Sigmoid colon (tissue), 7 donors: ENCODE measurements around the gene DOP1B. TPM values are rescaled to one million over a fixed set of nuclear protein-coding genes. Genes with fewer than 3 reads are reported as not detected.

Experiments
- DNase-seq: peaks from one replicate; pipeline ENCODE4 v3.0.0-alpha.2; 2019
- H3K27ac ChIP-seq, 4 donors: fragments of 200-600 bp; sonication (generic); one replicate each; pipeline ENCODE4 v1.5.1; 2016 to 2019; ENCODE audit warnings: mild to moderate bottlenecking in 1 of 4
- H3K27me3 ChIP-seq, 3 donors: fragments of 200-600 bp; sonication (generic); one replicate each; pipeline ENCODE4 v1.5.1; 2019; ENCODE audit warnings: mild to moderate bottlenecking in 1 of 3
- H3K36me3 ChIP-seq, 4 donors: fragments of 200-600 bp; sonication (generic); one replicate each; pipeline ENCODE4 v1.5.1; 2016 to 2019
- H3K4me1 ChIP-seq, 4 donors: fragments of 200-600 bp; sonication (generic); one replicate each; pipeline ENCODE4 v1.5.1; 2017 to 2019
- H3K4me3 ChIP-seq, 4 donors: fragments of 200-600 bp; sonication (generic); one replicate each; pipeline ENCODE4 v1.5.1; 2017 to 2019; ENCODE audit warnings: mild to moderate bottlenecking in 2 of 4, moderate library complexity in 1 of 4
- H3K9me3 ChIP-seq, 4 donors: fragments of 200-600 bp in 3 of 4; sonication (generic) in 3 of 4; one replicate each; pipeline versions ENCODE4 v1.5.1 to v1.6.1; 2013 to 2019
- CTCF ChIP-seq, 4 experiments: fragments of 450-650 bp in 3 of 4; fragments of 200-600 bp in 1 of 4; IDR thresholded peaks; one replicate each; pipeline ENCODE4 v1.5.1; 2016 to 2019; ENCODE audit warnings: antibody characterized with exemption in 4 of 4, mild to moderate bottlenecking in 3 of 4, moderate library complexity in 2 of 4
- EP300 ChIP-seq, 4 donors: sonication (generic); formaldehyde crosslinking; IDR thresholded peaks; one replicate each; pipeline ENCODE4 v1.6.1; 2017; ENCODE audit warnings: antibody characterized with exemption in 4 of 4
- POLR2A ChIP-seq, 2 donors: fragments of 450-650 bp; IDR thresholded peaks; one replicate each; pipeline ENCODE4 v1.6.1; 2016; ENCODE audit warnings: antibody characterized with exemption in 2 of 2, mild to moderate bottlenecking in 2 of 2, moderate library complexity in 2 of 2
- POLR2AphosphoS5 ChIP-seq, 4 donors: sonication (generic); formaldehyde crosslinking; IDR thresholded peaks; one replicate each; pipeline ENCODE4 v1.6.1; 2017; ENCODE audit warnings: antibody characterized with exemption in 4 of 4
- WGBS, 2 donors: extraction: QIAGEN DNeasy Blood & Tissue Kit; methylation state at CpG; one replicate each; pipeline ENCODE4 v1.1.7; 2013; 5-methylcytosine and 5-hydroxymethylcytosine counted together
- intact Hi-C: fragments of 100-400 bp; cut with DNase I; formaldehyde crosslinking; loops from one replicate; pipeline ENCODE4 v1.15.1; 2023
- polyA plus RNA-seq, 3 donors: library from polyadenylated mRNA; stranded (reverse); fragments of 200-250 nt; gene quantifications; one replicate each; pipeline ENCODE4 v1.2.3, GENCODE V29; 2013
- total RNA-seq, 4 donors: library from RNA; depleted of rRNA; stranded (reverse); fragments of >200 nt; gene quantifications; one replicate each; pipeline ENCODE4 v1.1.0, GENCODE V29; 2016
- donor health status: healthy with polysubstance abuse.
- donor health status: Bipolar disorder and iron deficiency.
- donor health status: healthy.

Gene DOP1B
- total and polyA plus RNA-seq, 7 donors = 7.4 to 20.7 (median 12.5) TPM

- peak overlapping the region; percentile 63 to 95 (median 87) for H3K4me3 ChIP-seq
- peak overlapping the region; percentile 85 to 88 (median 86) for H3K27ac ChIP-seq
- intact Hi-C loops = loop anchor here (1.0 kb wide), 1 partner anchor 164 kb away; the partner anchor contains the start of gene MORC3
- peaks cover 0 to 20% (median 11%) of the 10 kb centered on the region in 4 donors for H3K4me1 ChIP-seq
- H3K9me3 ChIP-seq = no peaks in the 10 kb centered on the region
- no peak for TF ChIP-seq POLR2AphosphoS5 (IDR thresholded peaks at IDR 0.05)
- no peak for TF ChIP-seq CTCF (IDR thresholded peaks at IDR 0.05)
- no peak for TF ChIP-seq POLR2A (IDR thresholded peaks at IDR 0.05)
- TF ChIP-seq EP300 (IDR thresholded peaks at IDR 0.05) = no peak
- WGBS, 2 donors = 1% methylated on average over 43 of the region's 43 CpGs
- no peaks in the 10 kb centered on the region for H3K36me3 ChIP-seq
- DNase-seq = peak; percentile 100
- H3K27me3 ChIP-seq = no peaks in the 10 kb centered on the region
Observed at GRCh38 chr21:36156339-36156814, 247 bp upstream of the DOP1B start.

- H3K27me3 ChIP-seq = no peaks in the 10 kb centered on the region
- no peak overlapping the region for H3K4me3 ChIP-seq
- DNase-seq = no peak
- intact Hi-C loops = no loop called here
- H3K36me3 ChIP-seq = no peaks in the 10 kb centered on the region
- H3K9me3 ChIP-seq = no peaks in the 10 kb centered on the region
- peaks cover 0 to 30% (median 15%) of the 10 kb centered on the region in 4 donors for H3K4me1 ChIP-seq
- TF ChIP-seq EP300 (IDR thresholded peaks at IDR 0.05) (no peak), POLR2A (IDR thresholded peaks at IDR 0.05) (no peak), CTCF (IDR thresholded peaks at IDR 0.05) (no peak), POLR2AphosphoS5 (IDR thresholded peaks at IDR 0.05) (no peak)
- WGBS, 2 donors = 55 to 74% methylated on average over 13 of the region's 13 CpGs
- H3K27ac ChIP-seq = no peak overlapping the region
Observed at GRCh38 chr21:36159356-36159921, 2.8 kb downstream of the DOP1B start.

GRCh38 chr21:36160850-36161178, 4.2 kb downstream of the DOP1B start:
- DNase-seq = no peak
- TF ChIP-seq EP300 (IDR thresholded peaks at IDR 0.05) (no peak), CTCF (IDR thresholded peaks at IDR 0.05) (no peak), POLR2AphosphoS5 (IDR thresholded peaks at IDR 0.05) (no peak), POLR2A (IDR thresholded peaks at IDR 0.05) (no peak)
- H3K4me3 ChIP-seq = no peak overlapping the region
- peaks cover 0 to 2% (median 0%) of the 10 kb centered on the region in 4 donors for H3K36me3 ChIP-seq
- 99% methylated on average over 2 of the region's 2 CpGs for WGBS, 2 donors
- intact Hi-C loops = no loop called here
- no peaks in the 10 kb centered on the region for H3K9me3 ChIP-seq
- peaks cover 0 to 22% (median 8%) of the 10 kb centered on the region in 4 donors for H3K4me1 ChIP-seq
- no peaks in the 10 kb centered on the region for H3K27me3 ChIP-seq
- no peak overlapping the region for H3K27ac ChIP-seq

GRCh38 chr21:36162631-36163030, 6.0 kb downstream of the DOP1B start:
- DNase-seq = no peak
- H3K27ac ChIP-seq = no peak overlapping the region
- intact Hi-C loops = no loop called here
- H3K4me3 ChIP-seq = no peak overlapping the region
- no peaks in the 10 kb centered on the region for H3K9me3 ChIP-seq
- TF ChIP-seq EP300 (IDR thresholded peaks at IDR 0.05) (no peak), POLR2A (IDR thresholded peaks at IDR 0.05) (no peak), CTCF (IDR thresholded peaks at IDR 0.05) (no peak), POLR2AphosphoS5 (IDR thresholded peaks at IDR 0.05) (no peak)
- peaks cover 0 to 12% (median 6%) of the 10 kb centered on the region in 4 donors for H3K4me1 ChIP-seq
- 83 to 90% methylated on average over 5 of the region's 5 CpGs for WGBS, 2 donors
- peaks cover 0 to 8% (median 0%) of the 10 kb centered on the region in 4 donors for H3K36me3 ChIP-seq
- no peaks in the 10 kb centered on the region for H3K27me3 ChIP-seq
